ENCODE results near the gene HGS. TPM values are rescaled to one million over a fixed set of nuclear protein-coding genes. Genes with fewer than 3 reads are reported as not detected.
"Not testable (repeated sequence)": the region's sequence is repeated elsewhere in the genome, so short reads cannot be mapped to it uniquely, and the experiment has no call there.

The HGS gene
- total RNA-seq, 2 donors from 2014 or later, result 111 to 168 TPM

DNA sequence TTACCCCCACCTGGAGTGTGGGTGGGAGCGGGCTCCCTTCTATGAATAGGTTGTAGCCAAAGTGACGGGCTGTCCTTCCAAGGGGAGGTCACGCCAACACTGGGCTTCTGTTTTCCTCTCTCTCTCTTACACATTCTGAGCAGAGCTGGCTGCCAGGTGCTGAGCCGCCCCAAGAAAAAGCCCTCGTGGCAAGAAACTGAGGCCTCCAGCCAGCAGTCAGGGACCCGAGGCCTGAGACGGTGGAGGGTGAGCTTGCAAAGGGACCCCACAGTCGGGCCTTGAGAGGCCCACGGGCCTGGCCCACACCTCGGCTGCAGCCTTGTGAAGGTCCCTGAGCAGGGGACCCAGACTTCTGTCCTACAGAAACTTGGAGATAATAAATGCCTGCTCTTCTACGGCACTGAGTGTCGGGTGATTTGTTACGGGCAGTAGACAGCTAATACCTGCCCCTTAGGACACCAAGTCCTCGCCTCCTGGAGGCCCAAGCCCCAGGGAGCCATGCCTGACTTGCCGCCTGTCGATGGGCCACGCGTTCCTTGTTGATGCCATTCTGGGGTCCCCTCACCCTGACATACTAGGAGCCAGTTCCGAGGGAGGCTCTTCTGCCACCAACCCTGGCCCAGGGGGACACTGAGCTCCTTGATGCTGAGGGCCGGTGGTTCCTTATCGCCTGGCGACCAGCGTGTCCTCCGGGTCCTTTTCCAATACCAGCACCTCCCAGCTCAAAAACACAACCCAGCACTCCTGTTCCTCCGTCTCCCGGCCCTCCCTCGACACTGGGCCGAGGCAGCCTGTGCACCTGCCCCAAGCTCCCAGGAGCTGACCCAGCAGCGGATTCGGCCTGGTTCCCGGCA is 54.4 kb downstream of the HGS start:
- Mint-ChIP-seq H3K36me3 (no peaks in the 10 kb centered on the region), H3K9me3 (no peaks in the 10 kb centered on the region), H3K27ac (no peak overlapping the region)
- DNase-seq (ENCODE audit: low spot score in 2 of 2) (no peak), ATAC-seq (no peak)

DNA sequence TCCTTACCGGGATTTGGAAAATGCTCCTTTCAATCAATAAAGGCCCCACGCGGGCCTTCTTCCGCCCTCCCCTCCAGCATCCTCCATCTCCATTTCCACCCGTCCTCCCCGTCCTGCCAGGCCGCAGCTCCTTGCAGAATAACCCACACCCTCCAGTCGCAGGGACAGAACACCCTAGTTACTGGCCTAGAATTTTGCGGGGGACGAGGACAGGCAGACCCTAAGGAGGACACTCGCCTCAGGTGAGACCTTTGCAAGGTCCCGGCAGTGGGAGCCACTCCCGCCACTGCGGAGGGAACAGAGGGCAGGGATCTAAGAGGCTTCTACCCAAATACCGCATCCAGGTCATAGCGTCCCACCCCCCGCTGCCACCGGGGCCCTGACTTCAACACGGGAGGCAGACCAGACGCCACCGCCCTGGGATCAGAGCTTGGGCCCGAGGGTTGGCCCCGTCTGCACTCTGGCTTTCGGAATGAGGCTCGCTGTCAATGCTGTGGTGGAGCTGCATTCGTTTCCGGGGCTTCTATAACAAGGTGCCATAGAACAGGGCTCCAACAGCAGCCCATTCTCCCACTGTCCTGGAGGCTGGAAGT is 55.1 kb downstream of the HGS start:
- Mint-ChIP-seq H3K27ac (no peak overlapping the region), H3K9me3 (no peaks in the 10 kb centered on the region), H3K36me3 (no peaks in the 10 kb centered on the region)
- DNase-seq (ENCODE audit: low spot score in 2 of 2), result no peak
- ATAC-seq, result no peak

DNA sequence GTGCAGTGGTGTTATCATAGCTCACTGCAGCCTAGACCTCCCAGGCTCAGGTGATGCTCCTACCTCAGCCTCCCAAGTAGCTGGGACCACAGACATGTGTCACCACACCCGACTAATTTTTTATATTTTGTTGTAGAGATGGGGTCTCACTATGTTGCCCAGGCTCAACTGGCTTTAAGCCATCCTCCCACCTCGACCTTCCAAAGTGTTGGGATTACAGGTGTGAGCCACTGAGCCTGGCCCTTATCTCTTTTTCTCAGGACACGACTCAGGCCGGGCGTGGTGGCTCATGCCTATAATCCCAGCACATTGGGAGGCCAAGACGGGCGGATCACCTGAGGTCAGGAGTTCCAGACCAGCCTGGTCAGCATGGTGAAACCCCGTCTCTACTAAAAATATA is 55.8 kb downstream of the HGS start:
- H3K27ac Mint-ChIP-seq; ATAC-seq; DNase-seq (ENCODE audit: low spot score in 2 of 2); H3K9me3 Mint-ChIP-seq; H3K36me3 Mint-ChIP-seq: not testable (repeated sequence)

GRCh38 chr17:81740395-81740961 is 56.7 kb downstream of the HGS start:
- H3K9me3 Mint-ChIP-seq, result no peaks in the 10 kb centered on the region
- ATAC-seq (peak in 1 of 2 donors; percentile 34), DNase-seq (ENCODE audit: low spot score in 2 of 2) (no peak)
- H3K36me3 Mint-ChIP-seq, result no peaks in the 10 kb centered on the region
- H3K27ac Mint-ChIP-seq, result no peak overlapping the region

DNA sequence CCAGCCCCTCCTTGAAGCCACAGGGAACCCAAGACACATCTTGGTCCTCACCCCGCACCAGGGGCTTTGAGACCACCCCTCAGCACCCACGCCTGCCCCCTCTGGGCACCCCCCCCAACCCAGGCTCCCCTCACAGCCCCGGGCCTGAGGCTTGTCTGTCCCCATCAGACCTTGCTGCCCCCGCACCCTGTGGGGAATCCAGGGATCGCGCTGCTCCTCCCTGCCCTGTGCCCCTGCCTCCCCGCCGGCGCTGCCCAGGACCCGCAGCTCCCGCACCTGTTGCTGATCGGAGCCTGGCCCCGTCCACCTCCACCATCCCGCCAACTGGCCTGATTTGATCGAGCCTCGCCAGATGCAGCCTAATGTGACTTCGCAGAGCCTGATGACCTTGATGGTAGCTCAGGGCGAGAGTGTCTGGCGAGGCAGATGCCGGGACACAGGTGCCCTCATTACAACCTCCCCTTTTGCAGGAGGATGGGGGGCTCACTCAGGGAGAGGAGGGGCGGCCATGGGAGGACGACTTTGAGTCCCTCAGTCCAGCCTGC is 57.3 kb downstream of the HGS start:
- DNase-seq (ENCODE audit: low spot score in 2 of 2) (no peak), ATAC-seq (peak in 1 of 2 donors; percentile 22)
- Mint-ChIP-seq H3K27ac (no peak overlapping the region), H3K36me3 (no peaks in the 10 kb centered on the region), H3K9me3 (no peaks in the 10 kb centered on the region)

GRCh38 chr17:81741594-81742452 is 58.0 kb downstream of the HGS start:
- ATAC-seq, result peak in 1 of 2 donors; percentile 46
- DNase-seq (ENCODE audit: low spot score in 2 of 2), result no peak
- H3K27ac Mint-ChIP-seq, result no peak overlapping the region
- H3K9me3 Mint-ChIP-seq, result no peaks in the 10 kb centered on the region
- no peaks in the 10 kb centered on the region for H3K36me3 Mint-ChIP-seq

Other genes starting within 250 kb of the HGS start
- gene ACTG1, start 171.2 kb upstream of the HGS start, total RNA-seq, result 1,000 to 10,000 TPM; 6,062 to 6,573 TPM
- under 1 TPM; 0.30 to 0.86 TPM for gene FSCN2, start 155.6 kb upstream of the HGS start, total RNA-seq
- 10 to 100 TPM; 19.8 to 37.9 TPM for gene FAAP100, start 131.7 kb upstream of the HGS start, total RNA-seq
- 100 to 1,000 TPM in 1 of 2 donors, 10 to 100 TPM in 1; 67.3 to 173 TPM for gene NPLOC4, start 46.9 kb upstream of the HGS start, total RNA-seq
- gene TSPAN10, start 46.8 kb upstream of the HGS start, total RNA-seq, result under 1 TPM; 0.56 to 0.75 TPM
- 1 to 10 TPM; 5.8 to 8.1 TPM for gene PDE6G, start 27.5 kb upstream of the HGS start, total RNA-seq
- 10 to 100 TPM; 20.1 to 43.7 TPM for gene OXLD1, start 17.4 kb upstream of the HGS start, total RNA-seq
- 10 to 100 TPM; 35.0 to 38.7 TPM for gene CCDC137, start 17.3 kb upstream of the HGS start, total RNA-seq
- 10 to 100 TPM; 12.6 to 30.6 TPM for gene ARL16, start 214 bp upstream of the HGS start, total RNA-seq
- gene MRPL12, start 19.4 kb downstream of the HGS start, total RNA-seq, result 100 to 1,000 TPM in 1 of 2 donors, 10 to 100 TPM in 1; 61.8 to 105 TPM
- 10 to 100 TPM; 23.0 to 27.8 TPM for gene SLC25A10, start 28.3 kb downstream of the HGS start, total RNA-seq
- not detected for gene GCGR, start 120.1 kb downstream of the HGS start, total RNA-seq
- gene MCRIP1, start 149.3 kb downstream of the HGS start, total RNA-seq, result 10 to 100 TPM; 40.4 to 55.3 TPM
- not detected for gene PPP1R27, start 151.0 kb downstream of the HGS start, total RNA-seq
- gene P4HB, start 176.5 kb downstream of the HGS start, total RNA-seq, result 100 to 1,000 TPM; 382 to 460 TPM
- gene ARHGDIA, start 187.3 kb downstream of the HGS start, total RNA-seq, result 100 to 1,000 TPM; 328 to 513 TPM
- 100 to 1,000 TPM; 186 TPM for gene ALYREF, start 207.6 kb downstream of the HGS start, total RNA-seq
- gene ANAPC11, start 207.7 kb downstream of the HGS start, total RNA-seq, result 100 to 1,000 TPM; 122 to 154 TPM
- gene NPB, start 218.2 kb downstream of the HGS start, total RNA-seq, result under 1 TPM in 1 of 2 donors, not detected in 1; 0.27 TPM
- gene PCYT2, start 227.4 kb downstream of the HGS start, total RNA-seq, result 10 to 100 TPM; 16.4 to 20.1 TPM
- 10 to 100 TPM; 35.7 to 43.7 TPM for gene SIRT7, start 234.2 kb downstream of the HGS start, total RNA-seq
- gene MAFG, start 243.7 kb downstream of the HGS start, total RNA-seq, result 10 to 100 TPM; 19.6 to 35.2 TPM

All from activated naive CD4-positive, alpha-beta T cell treated with anti-CD3 and anti-CD28 coated beads, Interleukin-2, amount 50 U/mL, for 72 hours (primary cell).